Astrocyte of the hippocampus (primary cell): ENCODE measurements around the gene FAHD1.

ENCODE experiments used
- DNase-seq: peaks from one replicate; pipeline ENCODE4 v3.0.0; 2011; ENCODE audit warnings: low read depth, low spot score

Gene FAHD1

DNA sequence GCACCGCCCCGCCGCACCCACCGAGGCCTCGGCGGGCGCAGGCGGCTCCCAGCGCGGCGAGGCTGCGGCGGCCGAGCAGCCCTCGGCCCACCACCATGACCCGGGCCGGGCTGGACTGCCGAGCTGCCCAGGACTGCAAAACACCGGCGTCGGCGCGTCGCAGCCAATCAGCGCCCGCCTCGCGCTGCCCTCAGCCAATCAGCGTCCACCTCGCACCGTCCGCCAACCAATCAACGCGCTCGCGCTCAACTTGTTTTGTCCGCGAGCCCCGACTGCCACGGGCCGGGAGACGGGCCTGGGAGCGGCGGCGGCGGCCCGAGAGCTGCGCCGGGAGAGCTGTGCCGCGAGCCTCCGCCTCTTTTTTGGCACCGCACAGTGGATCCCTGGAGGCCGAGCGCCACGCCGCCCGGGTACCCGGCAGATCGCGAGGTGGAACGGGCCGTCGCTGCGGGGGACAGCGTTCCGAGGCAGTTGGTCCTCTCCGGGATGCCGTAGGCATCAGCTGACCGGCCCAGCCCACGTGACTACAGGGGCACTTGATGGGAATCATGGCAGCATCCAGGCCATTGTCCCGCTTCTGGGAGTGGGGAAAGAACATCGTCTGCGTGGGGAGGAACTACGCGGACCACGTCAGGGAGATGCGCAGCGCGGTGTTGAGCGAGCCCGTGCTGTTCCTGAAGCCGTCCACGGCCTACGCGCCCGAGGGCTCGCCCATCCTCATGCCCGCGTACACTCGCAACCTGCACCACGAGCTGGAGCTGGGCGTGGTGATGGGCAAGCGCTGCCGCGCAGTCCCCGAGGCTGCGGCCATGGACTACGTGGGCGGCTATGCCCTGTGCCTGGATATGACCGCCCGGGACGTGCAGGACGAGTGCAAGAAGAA is at the start of gene FAHD1, which contains the start of gene HAGH:
TSS of gene FAHD1 (plus strand) at position 516 of the 883 bp plus-strand sequence. CDS start at position 549, 33 bp downstream.
TSS of gene HAGH (minus strand) at position 135 of the 883 bp plus-strand sequence. CDS start at position 97, 38 bp downstream.
- DNase-seq: peak; percentile 99

DNA sequence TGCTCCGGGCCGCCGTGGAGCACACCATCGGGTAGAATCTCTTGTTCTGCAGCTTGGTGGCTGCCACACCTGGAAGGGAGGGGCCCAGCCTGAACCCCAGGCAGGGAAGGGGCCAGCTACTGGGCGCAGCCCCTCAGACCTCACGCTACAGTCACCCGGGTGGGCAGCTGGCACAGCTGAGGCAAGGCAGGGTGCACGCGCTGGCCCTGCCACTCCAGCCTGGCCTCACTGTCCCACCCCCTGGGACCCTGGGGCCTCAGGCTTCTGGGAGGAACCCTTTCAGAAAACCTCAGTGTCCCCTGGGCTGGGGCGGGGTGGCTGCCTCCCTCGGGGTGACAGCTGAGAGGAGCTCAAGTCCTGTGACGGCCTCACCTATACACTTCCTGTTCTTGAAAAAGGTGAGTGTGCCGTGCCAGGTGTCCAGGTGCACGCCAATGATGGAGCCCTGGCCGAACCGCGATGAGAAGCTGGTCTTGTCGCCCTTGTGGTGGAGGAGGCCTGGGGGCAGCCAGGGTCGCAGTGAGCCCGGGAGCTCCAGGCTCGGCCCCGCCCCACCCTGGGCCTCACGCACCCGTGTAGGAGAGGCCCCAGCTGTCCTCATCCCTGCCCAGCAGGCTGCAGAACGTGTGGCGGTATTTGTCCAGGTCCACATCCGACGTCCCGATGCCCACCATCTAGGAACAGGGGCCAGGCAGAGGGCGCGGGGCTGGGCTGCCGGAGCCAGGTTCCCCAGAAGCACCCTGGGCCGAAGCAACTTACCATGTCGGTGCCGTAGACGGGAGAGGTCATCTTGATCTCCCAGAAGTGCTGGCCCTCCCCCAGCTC is 49.4 kb upstream of the FAHD1 start:
- DNase-seq: no peak

DNA sequence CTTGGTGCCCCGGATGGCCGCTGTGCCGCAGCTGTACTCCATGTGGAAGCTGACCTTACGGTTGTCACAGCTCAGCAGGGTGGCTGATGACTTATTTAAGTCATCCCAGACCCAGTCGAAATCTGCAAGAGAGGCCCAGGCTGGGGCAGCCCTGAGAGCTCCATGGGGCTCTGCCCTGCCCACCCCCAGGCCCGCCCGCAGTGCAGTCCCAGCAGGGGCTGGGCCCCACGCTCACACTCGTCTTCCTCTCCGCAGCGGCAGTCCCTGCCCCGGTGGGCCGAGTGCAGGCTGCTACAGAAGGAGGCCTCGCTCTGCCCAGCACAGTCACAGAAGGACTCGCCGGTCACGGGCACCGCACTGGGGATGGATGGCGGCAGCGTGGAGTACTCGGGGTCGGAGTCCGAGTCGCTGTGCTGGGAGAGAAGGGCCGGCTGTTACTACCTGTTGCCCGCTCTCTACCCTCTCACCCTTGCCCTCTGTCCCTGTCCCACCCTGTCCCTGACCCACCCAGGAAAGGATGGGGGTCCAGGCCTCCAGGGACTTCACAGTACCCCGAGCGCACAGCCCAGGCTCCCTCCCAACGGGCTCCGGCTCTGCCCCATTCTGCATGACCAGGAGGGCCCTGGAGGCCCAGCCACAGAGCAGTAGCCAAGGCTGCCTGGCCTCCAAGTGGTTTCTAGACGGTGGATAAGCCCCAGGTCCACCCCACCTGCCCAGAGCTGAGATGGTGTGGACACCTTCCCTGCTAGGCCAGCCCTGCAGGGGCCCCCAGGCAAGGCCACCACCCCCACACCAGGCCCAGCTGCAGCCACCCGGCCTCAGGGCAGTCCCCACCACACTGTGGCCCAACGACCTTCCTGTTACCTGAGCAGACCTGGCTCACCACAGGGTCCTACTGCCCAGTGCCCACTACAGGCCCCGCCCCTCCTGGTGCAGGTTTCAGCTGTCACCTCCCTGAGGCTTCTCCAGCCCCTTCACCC is 48.5 kb upstream of the FAHD1 start:
- DNase-seq: no peak

DNA sequence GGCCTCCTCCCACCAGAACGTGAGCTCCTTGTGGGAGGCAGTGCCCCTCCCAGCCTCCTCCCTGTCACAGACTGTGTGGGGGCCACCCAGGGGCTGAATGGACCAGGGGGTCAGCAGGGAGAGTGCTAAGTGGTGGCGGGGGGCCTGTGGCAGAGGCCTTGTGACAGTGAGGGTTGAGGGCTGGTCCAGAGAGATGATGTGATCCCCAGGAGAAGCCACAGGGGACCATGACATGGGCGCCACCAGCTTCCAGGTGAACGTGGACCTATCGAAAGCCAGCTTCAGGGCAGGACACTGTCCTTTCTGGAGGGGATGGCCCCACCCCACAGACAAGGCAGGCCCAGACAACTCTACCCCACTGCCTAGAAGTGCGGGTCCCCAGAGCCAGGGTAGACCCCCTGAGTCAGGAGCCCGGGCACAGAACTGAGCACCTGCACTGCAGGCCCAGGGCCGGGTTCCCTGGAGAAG is 47.7 kb upstream of the FAHD1 start:
- no peak for DNase-seq

DNA sequence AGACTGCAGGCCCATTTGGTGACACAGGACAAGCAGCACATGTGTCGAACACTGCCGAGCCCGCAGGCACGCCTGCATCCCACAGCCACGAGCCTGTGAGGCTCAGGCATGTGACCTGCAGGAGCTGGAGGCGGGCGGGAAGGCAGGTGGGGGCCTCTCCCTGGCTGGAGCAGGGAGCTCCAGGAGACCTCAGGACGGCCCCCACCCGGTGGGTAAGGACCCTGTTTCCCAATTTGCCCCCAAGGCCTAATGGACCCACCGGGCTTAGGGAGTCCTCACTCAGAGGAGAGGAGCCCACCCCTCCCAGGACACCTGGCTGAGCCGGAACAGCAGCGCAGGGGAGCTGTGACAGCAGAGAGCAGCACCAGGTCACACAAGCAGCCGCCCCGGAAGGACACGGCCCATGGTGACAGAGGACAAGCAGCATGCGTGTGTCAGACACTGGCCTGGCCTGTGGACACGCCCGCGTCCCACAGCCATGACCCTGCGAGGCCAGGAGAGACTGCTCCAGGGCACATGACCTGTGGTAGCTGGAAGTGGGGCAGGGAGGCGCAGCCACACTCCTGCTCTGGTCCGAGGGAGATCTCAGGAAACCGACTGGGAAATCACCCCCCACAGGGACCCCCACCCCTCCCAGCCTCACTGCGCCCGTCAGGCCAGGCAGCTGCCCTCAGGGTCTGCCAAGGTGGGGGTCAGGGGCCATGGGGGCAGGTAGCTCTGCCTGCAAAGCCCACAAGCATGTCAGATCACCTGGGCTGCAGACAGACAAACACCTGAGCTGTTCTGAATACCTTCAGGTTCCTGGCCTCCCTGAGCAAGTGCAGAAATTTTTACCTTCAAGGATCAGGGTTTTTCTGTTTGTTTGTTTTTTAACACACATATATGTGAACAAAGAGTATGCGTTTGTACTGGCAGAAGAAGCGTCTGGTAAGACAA is 47.0 kb upstream of the FAHD1 start:
- DNase-seq: no peak

DNA sequence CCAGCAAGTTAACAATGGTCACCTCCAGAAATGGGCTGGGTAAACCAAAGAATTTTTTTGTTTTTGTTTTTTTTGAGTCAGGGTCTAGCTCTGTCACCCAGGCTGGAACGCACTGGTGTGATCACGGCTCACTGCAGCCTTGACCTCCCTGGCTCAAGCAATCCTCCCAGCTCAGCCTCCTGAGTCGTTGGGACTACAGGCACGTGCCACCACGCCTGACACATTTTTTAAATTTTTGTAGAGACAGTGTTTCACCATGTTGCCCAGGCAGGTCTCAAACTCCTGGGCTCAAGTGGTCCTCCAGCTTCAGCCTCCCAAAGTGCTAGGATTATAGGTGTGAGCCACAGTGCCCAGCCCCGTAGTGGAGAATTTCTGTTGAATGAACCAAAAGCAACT is 46.3 kb upstream of the FAHD1 start:
- DNase-seq: no peak

DNA sequence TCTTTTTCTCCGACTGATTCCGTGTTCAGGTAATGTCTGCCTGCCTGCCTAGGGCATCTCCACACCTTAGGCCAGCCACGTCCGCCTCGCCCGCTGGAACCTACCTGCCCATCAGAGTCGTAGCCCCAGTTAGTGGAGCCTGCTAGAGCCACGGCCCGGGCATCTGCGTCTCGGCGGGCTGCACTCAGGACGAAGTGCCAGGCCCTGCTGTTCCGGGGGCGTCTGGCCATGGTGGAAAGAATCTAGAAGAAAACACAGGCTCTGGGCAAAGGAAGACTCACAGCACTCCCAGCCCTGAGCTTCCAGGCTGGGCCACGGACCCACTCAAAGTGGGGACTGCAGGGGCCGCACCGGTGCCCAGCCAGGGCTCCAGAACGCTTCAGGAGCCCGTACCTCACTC is 45.8 kb upstream of the FAHD1 start:
- DNase-seq: no peak

DNA sequence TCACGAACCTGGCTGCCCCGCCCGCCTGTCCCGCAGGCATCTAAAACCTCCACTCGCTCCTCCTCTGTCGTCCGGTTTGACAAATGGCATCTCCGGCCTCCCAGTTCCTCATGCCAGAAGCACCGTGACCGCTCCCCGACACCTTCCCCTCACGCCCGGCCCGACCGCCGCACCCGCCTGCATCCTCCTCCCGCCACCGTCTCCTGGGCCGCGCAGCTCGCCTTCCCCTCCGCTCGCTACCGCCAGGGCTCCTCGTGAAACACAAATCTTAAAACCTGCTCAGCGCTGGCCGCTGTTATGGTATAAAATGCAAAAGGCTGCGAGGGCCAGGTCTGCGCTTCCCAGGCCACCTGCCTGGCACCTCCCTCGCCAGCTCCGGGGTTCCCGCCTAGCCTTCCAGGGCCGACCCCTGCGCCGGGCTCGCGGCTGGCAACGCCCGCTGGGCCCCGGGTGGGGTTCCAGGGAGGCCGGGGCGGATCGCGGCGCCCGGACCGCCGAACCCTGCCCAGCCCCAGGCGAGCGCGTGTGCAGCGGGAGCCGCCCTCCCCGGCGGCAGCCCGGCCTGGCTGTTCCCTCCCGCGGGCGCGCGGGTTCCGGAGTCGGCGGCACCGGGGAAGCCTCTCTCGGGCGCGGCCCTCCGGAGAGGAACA is 45.1 kb upstream of the FAHD1 start:
- DNase-seq: peak; percentile 53

DNA sequence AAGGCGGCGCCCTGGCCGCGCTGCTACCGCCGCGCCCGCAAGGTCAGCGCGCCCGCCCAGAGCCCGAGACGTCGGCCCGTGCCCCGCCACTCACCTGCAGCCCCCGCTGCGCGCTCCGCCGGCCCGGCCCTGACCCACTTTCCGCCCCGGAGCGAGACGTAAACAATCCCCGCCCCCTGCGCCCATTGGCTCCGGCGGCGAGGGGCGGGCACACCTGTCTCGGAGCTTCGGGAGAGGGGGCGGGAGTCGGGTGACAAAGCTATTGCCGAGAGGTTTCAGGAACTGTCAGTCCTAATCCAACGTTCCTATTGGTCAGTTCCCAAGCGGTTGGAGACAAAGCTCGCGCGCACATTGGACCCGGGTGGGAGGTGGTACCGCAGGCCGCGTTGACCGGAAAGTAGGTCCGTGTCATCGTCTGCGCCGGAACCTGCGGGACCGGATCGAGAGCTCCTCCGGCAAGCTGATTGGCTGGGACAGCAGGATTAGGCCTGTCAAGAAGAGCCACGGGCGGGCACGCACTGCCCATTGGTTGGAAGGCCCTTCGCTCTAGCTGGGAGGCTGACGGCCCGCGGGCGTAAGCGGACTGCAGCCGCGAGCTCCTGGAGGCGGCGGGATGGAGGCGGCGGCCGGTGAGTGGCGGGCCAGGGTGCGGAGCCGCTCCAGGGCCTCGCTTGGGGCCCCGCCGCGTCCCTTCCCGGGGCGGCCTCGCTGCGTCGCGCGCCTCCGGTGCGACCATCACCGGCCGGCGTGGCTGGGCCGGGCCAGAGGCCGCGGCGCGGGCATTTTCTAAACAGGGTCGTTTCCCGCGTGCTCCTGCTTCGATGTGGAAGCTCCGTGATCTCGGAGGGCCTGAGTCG is 44.4 kb upstream of the FAHD1 start, which contains the start of the genes NUBP2 and SPSB3:
TSS of gene NUBP2 (plus strand) at position 553 of the 857 bp plus-strand sequence. CDS start at position 614, 61 bp downstream.
TSS of gene SPSB3 (minus strand) at position 164 of the 857 bp plus-strand sequence. CDS start 1,088 bp downstream, outside the sequence.
- DNase-seq: peak; percentile 100

DNA sequence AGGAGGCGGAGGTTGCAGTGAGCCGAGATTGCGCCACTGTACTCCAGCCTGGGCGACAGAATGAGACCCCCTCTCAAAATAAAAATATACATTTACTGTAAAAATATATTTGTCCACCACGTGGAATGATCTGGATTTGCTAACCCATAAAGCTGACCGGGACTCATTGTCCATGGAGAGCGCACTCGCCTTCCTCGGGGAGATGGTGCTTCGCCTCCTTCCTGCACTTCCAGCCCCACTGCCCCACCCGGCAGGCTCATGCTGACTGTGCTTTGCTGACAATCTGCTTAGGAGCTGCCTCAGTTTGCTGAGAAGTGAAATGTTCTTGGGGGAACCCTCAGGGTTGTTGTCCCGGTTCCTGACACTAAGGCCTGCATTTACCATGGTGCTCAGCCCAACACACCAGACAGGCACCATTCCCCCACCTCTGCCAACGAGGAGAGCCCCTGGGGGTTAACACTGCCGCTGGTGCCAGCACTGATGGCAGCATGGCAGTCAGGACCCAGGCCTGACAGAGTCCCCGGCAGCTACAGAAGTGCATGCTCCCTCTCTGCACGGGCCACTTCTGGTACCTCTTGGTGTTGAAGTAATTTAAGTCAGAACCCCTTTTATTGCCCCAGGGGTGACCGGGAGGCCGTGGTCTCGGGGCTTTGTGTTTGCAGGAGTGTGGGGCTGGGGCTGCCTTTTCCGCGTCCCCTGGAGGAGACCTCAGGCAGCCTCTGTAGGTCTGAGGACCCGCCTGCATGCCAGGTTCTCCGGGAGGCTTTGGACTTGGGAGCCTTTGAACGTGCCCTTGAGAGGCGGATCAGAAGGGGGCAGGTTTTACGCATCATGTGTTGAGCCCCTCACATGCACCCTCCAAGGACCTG is 41.8 kb upstream of the FAHD1 start:
- no peak for DNase-seq

DNA sequence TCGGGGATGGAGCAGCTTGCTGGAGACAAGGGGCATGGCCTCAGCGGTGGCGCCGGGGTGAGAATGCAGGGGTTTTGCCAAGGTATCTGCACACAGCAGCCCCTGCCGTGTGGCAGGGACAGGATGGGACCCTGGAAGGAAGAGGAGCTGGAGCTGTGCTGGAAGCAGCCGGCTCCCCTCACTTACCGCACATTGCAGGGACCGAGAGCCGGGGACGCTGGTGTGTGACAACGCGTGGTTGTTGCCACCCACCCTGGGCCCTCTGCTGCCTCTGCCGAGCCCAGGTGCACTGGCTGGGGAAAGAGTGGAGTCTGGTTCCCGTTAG is 41.2 kb upstream of the FAHD1 start:
- DNase-seq: no peak

DNA sequence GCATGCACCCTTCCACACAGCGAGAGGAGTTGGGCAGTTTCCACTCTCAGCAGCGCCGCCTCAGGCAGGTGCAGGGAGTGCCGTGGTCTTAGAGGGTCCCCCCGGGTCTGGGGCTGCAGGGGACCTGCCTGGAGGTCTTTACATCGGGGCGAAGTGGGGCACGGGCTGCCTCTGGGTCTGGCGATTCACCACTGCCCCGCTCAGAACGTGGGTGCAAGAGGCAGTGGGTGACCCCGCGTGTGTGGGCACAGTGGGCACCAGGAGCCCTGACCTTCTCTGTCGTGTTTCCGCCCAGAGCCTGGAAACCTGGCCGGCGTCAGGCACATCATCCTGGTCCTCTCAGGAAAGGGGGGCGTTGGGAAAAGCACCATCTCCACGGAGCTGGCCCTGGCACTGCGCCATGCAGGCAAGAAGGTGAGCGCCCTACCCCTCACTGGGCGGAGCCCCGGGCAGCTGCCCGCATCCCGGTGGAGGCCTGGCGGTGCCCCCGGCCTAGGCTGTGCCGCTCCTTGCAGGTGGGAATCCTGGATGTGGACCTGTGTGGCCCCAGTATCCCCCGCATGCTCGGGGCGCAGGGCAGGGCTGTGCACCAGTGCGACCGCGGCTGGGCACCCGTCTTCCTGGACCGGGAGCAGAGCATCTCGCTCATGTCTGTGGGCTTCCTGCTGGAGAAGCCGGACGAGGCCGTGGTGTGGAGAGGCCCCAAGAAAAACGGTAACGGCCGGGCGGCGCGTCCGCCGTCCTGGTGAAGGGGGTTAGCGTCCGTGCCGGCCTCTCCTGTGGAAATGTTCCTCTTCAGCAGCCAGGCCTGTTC is 40.6 kb upstream of the FAHD1 start:
- no peak for DNase-seq

DNA sequence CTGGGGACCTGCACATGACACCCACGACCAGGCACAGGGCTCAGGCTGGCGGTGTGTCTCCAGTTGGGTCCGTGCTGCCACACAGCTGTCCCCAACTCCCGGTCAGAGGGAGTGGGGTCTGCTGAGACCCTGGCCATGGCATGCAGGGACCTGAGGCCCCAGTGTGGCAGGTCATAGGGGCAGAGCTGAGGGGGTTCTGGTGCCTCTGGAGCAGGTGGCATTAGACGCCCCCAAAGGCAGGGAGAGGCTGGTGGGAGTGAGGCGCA is 40.0 kb upstream of the FAHD1 start:
- DNase-seq: no peak

DNA sequence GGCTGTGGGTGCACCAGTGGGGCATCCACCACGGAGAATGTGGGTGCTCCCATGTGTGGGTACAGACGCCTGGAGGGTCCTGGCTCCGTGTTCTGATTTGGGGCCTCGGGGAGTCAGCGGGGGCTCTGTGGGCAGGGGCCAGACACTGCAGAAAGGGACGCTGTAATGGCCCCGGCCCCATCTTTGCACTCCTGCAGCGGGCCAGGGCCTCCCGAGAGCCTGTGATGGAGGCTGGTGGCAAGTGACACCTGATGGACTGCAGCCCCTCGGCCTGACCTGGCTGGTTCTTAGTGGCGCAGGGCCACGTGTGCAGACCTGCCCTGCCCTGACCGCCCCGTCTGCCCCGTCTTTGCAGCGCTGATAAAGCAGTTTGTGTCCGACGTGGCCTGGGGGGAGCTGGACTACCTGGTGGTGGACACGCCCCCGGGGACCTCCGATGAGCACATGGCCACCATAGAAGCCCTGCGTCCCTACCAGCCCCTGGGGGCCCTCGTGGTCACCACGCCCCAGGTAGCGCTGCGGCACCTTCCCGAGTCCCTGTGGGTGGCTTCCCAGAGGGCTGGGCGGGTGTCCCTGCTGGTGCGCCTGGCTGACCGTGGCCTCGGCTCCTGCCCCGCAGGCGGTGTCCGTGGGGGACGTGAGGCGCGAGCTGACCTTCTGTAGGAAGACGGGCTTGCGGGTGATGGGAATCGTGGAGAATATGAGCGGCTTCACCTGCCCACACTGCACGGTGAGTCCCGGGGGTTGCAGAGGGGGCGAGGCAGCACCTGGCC is 39.5 kb upstream of the FAHD1 start:
- DNase-seq: no peak

DNA sequence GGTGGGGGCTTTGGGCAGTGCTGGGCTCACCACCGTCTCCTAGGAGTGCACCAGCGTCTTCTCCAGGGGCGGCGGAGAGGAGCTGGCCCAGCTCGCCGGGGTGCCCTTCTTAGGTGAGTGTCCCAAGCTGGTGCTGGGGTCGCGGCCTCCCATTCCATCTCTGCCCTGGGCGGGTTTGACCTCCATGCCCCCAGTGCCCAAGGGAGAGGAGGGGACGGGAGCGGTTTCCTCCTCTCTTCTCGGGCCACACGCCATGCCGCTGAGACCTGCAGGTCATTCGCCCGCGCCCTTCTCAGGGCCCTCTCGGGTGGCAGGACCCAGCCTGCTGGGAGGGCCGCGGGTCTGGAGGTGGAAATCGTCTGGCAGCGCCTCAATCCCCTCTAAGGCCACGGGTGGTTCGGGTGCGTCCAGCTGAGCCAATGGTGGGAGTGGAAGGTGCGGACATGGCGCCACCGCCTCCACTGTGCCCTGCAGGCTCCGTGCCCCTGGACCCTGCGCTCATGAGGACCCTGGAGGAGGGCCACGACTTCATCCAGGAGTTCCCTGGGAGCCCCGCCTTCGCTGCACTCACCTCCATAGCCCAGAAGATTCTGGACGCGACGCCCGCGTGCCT is 38.8 kb upstream of the FAHD1 start:
- DNase-seq: no peak

DNA sequence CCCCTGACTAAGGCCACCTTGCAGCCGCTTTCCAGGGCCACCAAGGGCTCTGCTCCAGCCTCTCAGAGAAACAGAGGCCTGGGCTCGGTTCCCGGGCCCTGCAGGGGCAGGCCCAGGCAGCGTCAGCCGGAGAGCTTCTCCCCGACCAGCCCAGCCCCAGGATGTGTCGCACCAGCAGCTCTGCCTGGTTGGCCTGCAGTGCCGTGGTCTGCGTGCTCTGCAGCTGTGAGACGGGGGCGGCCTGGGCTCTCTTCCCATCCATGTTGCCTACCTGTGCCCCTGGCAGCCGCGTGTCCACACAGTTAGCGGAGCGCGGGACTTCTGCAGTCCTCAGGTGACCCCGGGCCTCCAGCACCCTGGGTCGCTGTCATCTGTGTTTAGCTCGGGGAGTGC is 38.3 kb upstream of the FAHD1 start:
- no peak for DNase-seq
